GM18867 (cell line): ENCODE data around the gene OR52E8.

ENCODE experiments used
- ATAC-seq: cut with Tn5 transposase; IDR thresholded peaks from one replicate; pipeline ENCODE4 v1.9.1; 2021; ENCODE audit warnings: mild to moderate bottlenecking, moderate library complexity; ENCODE audit not compliant: unreplicated experiment

The OR52E8 gene

GRCh38 chr11:5808500-5809121 is 48.9 kb downstream of the OR52E8 start, which contains the start of gene OR52N2:
Gene OR52N2 (plus strand): TSS chr11:5808924. CDS start chr11:5820336, 11,412 bp downstream.
- peak; percentile 94 for ATAC-seq

GRCh38 chr11:5807580-5807979 is 49.9 kb downstream of the OR52E8 start:
- no peak for ATAC-seq
